HG02938 (cell line): Measurements from ENCODE around the gene STYXL1.
"Not testable (repeated sequence)": the region's sequence is repeated elsewhere in the genome, so short reads cannot be mapped to it uniquely, and the experiment has no call there.

Experiments used
- ATAC-seq: cut with Tn5 transposase; IDR thresholded peaks from one replicate; pipeline ENCODE4 v1.9.1; 2021; ENCODE audit warnings: mild to moderate bottlenecking, moderate library complexity; ENCODE audit not compliant: unreplicated experiment

The STYXL1 gene

GRCh38 chr7:76047811-76048667 is at the start of gene STYXL1, which contains the start of gene MDH2:
Gene STYXL1 (minus strand): TSS chr7:76048000. CDS start chr7:76030523, 17,477 bp downstream.
Gene MDH2 (plus strand): TSS chr7:76048106. CDS start chr7:76048161, 55 bp downstream.
- peak; percentile 88 for ATAC-seq

- ATAC-seq: no peak
Measured at GRCh38 chr7:76095908-76096307, 48.1 kb upstream of the STYXL1 start.

GRCh38 chr7:76094326-76094725 is 46.5 kb upstream of the STYXL1 start:
- not testable (repeated sequence) for ATAC-seq

GRCh38 chr7:76093531-76093930 is 45.7 kb upstream of the STYXL1 start:
- not testable (repeated sequence) for ATAC-seq

- ATAC-seq: no peak
Measured at GRCh38 chr7:76091506-76091905, 43.7 kb upstream of the STYXL1 start.

- no peak for ATAC-seq
Measured at GRCh38 chr7:76089865-76090475, 42.2 kb upstream of the STYXL1 start.

GRCh38 chr7:76087362-76087791 is 39.6 kb upstream of the STYXL1 start:
- ATAC-seq: not testable (repeated sequence)

- ATAC-seq: no peak
Measured at GRCh38 chr7:76086070-76086469, 38.3 kb upstream of the STYXL1 start.

GRCh38 chr7:76084115-76084514 is 36.3 kb upstream of the STYXL1 start:
- not testable (repeated sequence) for ATAC-seq

- no peak for ATAC-seq
Measured at GRCh38 chr7:76080204-76080603, 32.4 kb upstream of the STYXL1 start.

- ATAC-seq: no peak
Measured at GRCh38 chr7:76077435-76077834, 29.6 kb upstream of the STYXL1 start.

GRCh38 chr7:76076995-76077394 is 29.2 kb upstream of the STYXL1 start:
- ATAC-seq: no peak

- no peak for ATAC-seq
Measured at GRCh38 chr7:76074972-76075370, 27.2 kb upstream of the STYXL1 start.

- ATAC-seq: no peak
Measured at GRCh38 chr7:76074306-76074971, 26.6 kb upstream of the STYXL1 start.

- ATAC-seq: no peak
Measured at GRCh38 chr7:76073335-76073990, 25.7 kb upstream of the STYXL1 start.

- no peak for ATAC-seq
Measured at GRCh38 chr7:76072243-76073148, 24.7 kb upstream of the STYXL1 start.

- no peak for ATAC-seq
Measured at GRCh38 chr7:76071316-76072242, 23.8 kb upstream of the STYXL1 start.

GRCh38 chr7:76069238-76069638 is 21.4 kb upstream of the STYXL1 start:
- ATAC-seq: no peak
